Neuronal stem cell (in vitro differentiated cells): ENCODE measurements around the gene SYT8.

Experiments used
- DNase-seq: peaks from one replicate; pipeline ENCODE4 v3.0.0-alpha.2; 2013; ENCODE audit warnings: low spot score
- H2AFZ ChIP-seq: one replicate; pipeline ENCODE4 v1.6.1; 2013; ENCODE audit warnings: mild to moderate bottlenecking, low read length, inconsistent platforms
- H2AK5ac ChIP-seq: 2 replicates; pipeline ENCODE4 v1.6.1; 2013; ENCODE audit warnings: low read depth, mild to moderate bottlenecking, inconsistent platforms, low read length, moderate library complexity, mixed read lengths
- H2BK120ac ChIP-seq: 2 replicates; pipeline ENCODE4 v1.6.1; 2013; ENCODE audit warnings: low read depth, mild to moderate bottlenecking, inconsistent platforms, low read length, moderate library complexity, mixed read lengths
- H2BK12ac ChIP-seq: one replicate; pipeline ENCODE4 v1.6.1; 2013; ENCODE audit warnings: low read length, inconsistent platforms
- H2BK15ac ChIP-seq: 2 replicates; pipeline ENCODE4 v1.6.1; 2013; ENCODE audit warnings: mild to moderate bottlenecking, low read length, inconsistent platforms, mixed read lengths
- H2BK5ac ChIP-seq: one replicate; pipeline ENCODE4 v1.6.1; 2013; ENCODE audit warnings: inconsistent platforms, mild to moderate bottlenecking, low read length, moderate library complexity
- H3K14ac ChIP-seq: one replicate; pipeline ENCODE4 v1.6.1; 2013; ENCODE audit warnings: low read length, inconsistent platforms
- H3K18ac ChIP-seq: 2 replicates; pipeline ENCODE4 v1.6.1; 2013; ENCODE audit warnings: low read length, inconsistent platforms
- H3K23ac ChIP-seq: 2 replicates; pipeline ENCODE4 v1.6.1; 2013; ENCODE audit warnings: low read depth, mild to moderate bottlenecking, mixed read lengths, low read length, inconsistent platforms; ENCODE audit not compliant: poor library complexity
- H3K27ac ChIP-seq: replicated peaks from 3 replicates; pipeline ENCODE4 v1.5.1; 2013; ENCODE audit warnings: low read length, inconsistent platforms
- H3K27me3 ChIP-seq, 3 experiments: 2 replicates each; pipeline ENCODE4 v1.6.1; 2013; ENCODE audit warnings: low read length in 3 of 3, mild to moderate bottlenecking in 2 of 3, inconsistent platforms in 1 of 3, low read depth in 1 of 3, mixed read lengths in 1 of 3, moderate library complexity in 1 of 3; ENCODE audit not compliant: control insufficient read depth in 3 of 3, insufficient read depth in 3 of 3
- H3K36me3 ChIP-seq, 2 donors: replicated peaks in 1 of 2; 2 replicates each; pipeline ENCODE4 v1.6.1; 2013; ENCODE audit warnings: low read length in 2 of 2; ENCODE audit not compliant: control insufficient read depth in 2 of 2, insufficient read depth in 2 of 2
- H3K4ac ChIP-seq: 2 replicates; pipeline ENCODE4 v1.6.1; 2013; ENCODE audit warnings: inconsistent platforms, mild to moderate bottlenecking, low read length, moderate library complexity
- H3K4me1 ChIP-seq, 2 donors: 1 replicate in 1 of 2; 2 replicates in 1 of 2; pipeline ENCODE4 v1.6.1; 2013; ENCODE audit warnings: low read length in 2 of 2, low read depth in 1 of 2; ENCODE audit not compliant: control insufficient read depth in 2 of 2, insufficient read depth in 1 of 2
- H3K4me2 ChIP-seq: one replicate; pipeline ENCODE4 v1.6.1; 2013; ENCODE audit warnings: mild to moderate bottlenecking, low read length, inconsistent platforms; ENCODE audit not compliant: insufficient read depth, poor library complexity, severe bottlenecking
- H3K4me3 ChIP-seq, 2 donors: 2 replicates each; pipeline ENCODE4 v1.5.1; 2013; ENCODE audit warnings: low read length in 2 of 2, mild to moderate bottlenecking in 2 of 2, inconsistent platforms in 1 of 2, moderate library complexity in 1 of 2
- H3K79me1 ChIP-seq: one replicate; pipeline ENCODE4 v1.6.1; 2013; ENCODE audit warnings: low read depth, mild to moderate bottlenecking, inconsistent platforms, low read length, moderate library complexity
- H3K9ac ChIP-seq: one replicate; pipeline ENCODE4 v1.6.1; 2013; ENCODE audit warnings: mild to moderate bottlenecking, low read depth, low read length, inconsistent platforms; ENCODE audit not compliant: poor library complexity
- H3K9me3 ChIP-seq, 2 donors: replicated peaks in 1 of 2; 2 replicates each; pipeline versions ENCODE3 to v1.6.1; 2013; ENCODE audit warnings: low read length in 2 of 2, mild to moderate bottlenecking in 2 of 2, inconsistent platforms in 1 of 2, low read depth in 1 of 2, mixed read lengths in 1 of 2, moderate library complexity in 1 of 2; ENCODE audit not compliant: control insufficient read depth in 2 of 2, insufficient read depth in 1 of 2
- H4K8ac ChIP-seq: one replicate; pipeline ENCODE4 v1.6.1; 2013; ENCODE audit warnings: low read depth, mild to moderate bottlenecking, inconsistent platforms, low read length, moderate library complexity
- H4K91ac ChIP-seq: one replicate; pipeline ENCODE4 v1.6.1; 2013; ENCODE audit warnings: low read length, low read depth, mild to moderate bottlenecking, inconsistent platforms; ENCODE audit not compliant: poor library complexity
- WGBS, 2 donors: extraction: QIAGEN DNeasy Blood & Tissue Kit; methylation state at CpG; one replicate each; pipeline ENCODE4 v1.1.7; 2013; ENCODE audit warnings: missing lambda C conversion rate in 2 of 2, mixed read lengths in 1 of 2; ENCODE audit not compliant: insufficient read length in 2 of 2, insufficient replicate concordance in 1 of 2; ENCODE audit errors: extremely low coverage in 2 of 2; 5-methylcytosine and 5-hydroxymethylcytosine counted together

Gene SYT8

GRCh38 chr11:1845561-1846452 is 11.0 kb downstream of the SYT8 start:
- Histone ChIP-seq H2AFZ (no peak overlapping the region), H3K79me1 (no peaks in the 10 kb centered on the region), H3K4me2 (no peak overlapping the region), H4K91ac (no peak overlapping the region), H3K23ac (no peak overlapping the region), H3K14ac (no peak overlapping the region), H3K18ac (no peak overlapping the region), H3K27ac (no peak overlapping the region), H3K4ac (no peak overlapping the region), H2BK12ac (peak overlapping the region; percentile 23), H2BK5ac (peak overlapping the region; percentile 7), H3K9ac (no peak overlapping the region), H2BK120ac (no peak overlapping the region), H3K36me3 (no peaks in the 10 kb centered on the region), H3K4me1 (peaks cover 0 to 5% of the 10 kb centered on the region in 2 donors), H3K27me3 (peaks cover 0 to 42% (median 0%) of the 10 kb centered on the region in 3 experiments), H3K4me3 (no peak overlapping the region), H2BK15ac (peak overlapping the region; percentile 58), H2AK5ac (peak overlapping the region; percentile 96), H3K9me3 (no peaks in the 10 kb centered on the region), H4K8ac (no peak overlapping the region)
- no peak for DNase-seq
- no CpG with 5 or more reads among the region's 21 CpGs for WGBS, 2 donors

GRCh38 chr11:1846453-1846932 is 11.7 kb downstream of the SYT8 start:
- H3K27me3 ChIP-seq: peaks cover 0 to 39% (median 0%) of the 10 kb centered on the region in 3 experiments
- no peak overlapping the region for H2BK12ac ChIP-seq
- H3K4ac ChIP-seq: no peak overlapping the region
- DNase-seq: no peak
- peak overlapping the region; percentile 82 for H3K14ac ChIP-seq
- no peak overlapping the region for H2AFZ ChIP-seq
- peak overlapping the region; percentile 73 for H3K23ac ChIP-seq
- WGBS, 2 donors: no CpG with 5 or more reads among the region's 9 CpGs
- H4K91ac ChIP-seq: peak overlapping the region; percentile 92
- no peak overlapping the region for H3K4me2 ChIP-seq
- H2BK5ac ChIP-seq: peak overlapping the region; percentile 13
- H2AK5ac ChIP-seq: peak overlapping the region; percentile 96
- no peak overlapping the region for H3K4me3 ChIP-seq
- H3K9ac ChIP-seq: no peak overlapping the region
- no peaks in the 10 kb centered on the region for H3K9me3 ChIP-seq
- H3K27ac ChIP-seq: no peak overlapping the region
- peaks cover 0 to 5% of the 10 kb centered on the region in 2 donors for H3K4me1 ChIP-seq
- H3K18ac ChIP-seq: peak overlapping the region; percentile 17
- H2BK15ac ChIP-seq: peak overlapping the region; percentile 58
- H3K36me3 ChIP-seq: no peaks in the 10 kb centered on the region
- no peaks in the 10 kb centered on the region for H3K79me1 ChIP-seq
- no peak overlapping the region for H4K8ac ChIP-seq
- H2BK120ac ChIP-seq: no peak overlapping the region

GRCh38 chr11:1847006-1847735 is 12.4 kb downstream of the SYT8 start:
- no peaks in the 10 kb centered on the region for H3K36me3 ChIP-seq
- no peak overlapping the region for H3K4me3 ChIP-seq
- peak overlapping the region; percentile 83 for H3K18ac ChIP-seq
- no peaks in the 10 kb centered on the region for H3K79me1 ChIP-seq
- peak overlapping the region; percentile 58 for H2BK12ac ChIP-seq
- H4K91ac ChIP-seq: peak overlapping the region; percentile 92
- H3K27ac ChIP-seq: no peak overlapping the region
- H2BK15ac ChIP-seq: peak overlapping the region; percentile 58
- H3K23ac ChIP-seq: peak overlapping the region; percentile 73
- DNase-seq: no peak
- no peak overlapping the region for H4K8ac ChIP-seq
- no peak overlapping the region for H2AFZ ChIP-seq
- WGBS, 2 donors: no CpG with 5 or more reads among the region's 34 CpGs
- H3K4me2 ChIP-seq: no peak overlapping the region
- H3K27me3 ChIP-seq: peaks cover 0 to 38% (median 0%) of the 10 kb centered on the region in 3 experiments
- H3K4ac ChIP-seq: no peak overlapping the region
- H2BK120ac ChIP-seq: no peak overlapping the region
- peak overlapping the region; percentile 96 for H2AK5ac ChIP-seq
- peak overlapping the region; percentile 82 for H3K14ac ChIP-seq
- H3K9ac ChIP-seq: peak overlapping the region; percentile 60
- H3K4me1 ChIP-seq: peaks cover 0 to 5% of the 10 kb centered on the region in 2 donors
- peak overlapping the region; percentile 13 for H2BK5ac ChIP-seq
- no peaks in the 10 kb centered on the region for H3K9me3 ChIP-seq
